B cell (primary cell): ENCODE measurements around the gene MICALL1. TPM values are rescaled to one million over a fixed set of nuclear protein-coding genes. Genes with fewer than 3 reads are reported as not detected.

ENCODE experiments used
- ATAC-seq: fragments of 200-7000 bp; cut with Tn5 transposase; one replicate; pipeline ENCODE4 v1.10.0; 2021; ENCODE audit warnings: low read depth, mild to moderate bottlenecking, moderate number of reproducible peaks, moderate library complexity
- CTCF ChIA-PET: fragments of 350-600 bp; sonication (Branson Sonifier 250); formaldehyde crosslinking; loops from one replicate; lab custom pipeline; 2021; ENCODE audit warnings: antibody characterized with exemption, inconsistent platforms; lab: Charles Lee
- POLR2A ChIA-PET: fragments of 350-600 bp; sonication (Branson Sonifier 250); formaldehyde crosslinking; loops from one replicate; lab custom pipeline; 2021; ENCODE audit warnings: antibody characterized with exemption; lab: Charles Lee
- DNase-seq: peaks from one replicate; pipeline ENCODE4 v3.0.0; 2013
- H2AFZ ChIP-seq: 2 replicates; pipeline ENCODE4 v1.6.1; 2012; ENCODE audit warnings: mild to moderate bottlenecking, low read depth, low read length; ENCODE audit not compliant: insufficient read depth, poor library complexity, severe bottlenecking
- H3K27ac ChIP-seq, 2 donors: 1 replicate in 1 of 2; 2 replicates in 1 of 2; pipeline ENCODE4 v1.5.1; 2012 to 2013; ENCODE audit warnings: low read length in 2 of 2, mild to moderate bottlenecking in 2 of 2, moderate library complexity in 1 of 2
- H3K27me3 ChIP-seq, 4 experiments: fragments of 200-600 bp in 1 of 4; sonication (generic) in 1 of 4; replicated peaks in 1 of 4; 1 replicate in 2 of 4; 2 replicates in 2 of 4; pipeline versions ENCODE4 v1.6.1 to v1.7.0; 2013 to 2016; ENCODE audit warnings: low read length in 3 of 4, mild to moderate bottlenecking in 2 of 4, mixed read lengths in 1 of 4, moderate library complexity in 1 of 4; ENCODE audit not compliant: insufficient read depth in 4 of 4, control insufficient read depth in 3 of 4; ENCODE audit errors: control extremely low read depth in 1 of 4
- H3K36me3 ChIP-seq, 2 experiments: replicated peaks in 1 of 2; 1 replicate in 1 of 2; 2 replicates in 1 of 2; pipeline versions ENCODE4 v1.6.1 to v1.7.1; 2013; ENCODE audit warnings: low read length in 1 of 2; ENCODE audit not compliant: insufficient read depth in 2 of 2, control insufficient read depth in 1 of 2; ENCODE audit errors: control extremely low read depth in 1 of 2, extremely low read depth in 1 of 2
- H3K4me1 ChIP-seq, 2 donors: fragments of 200-600 bp in 1 of 2; sonication (generic) in 1 of 2; 1 replicate in 1 of 2; 2 replicates in 1 of 2; pipeline versions ENCODE4 v1.5.1 to v1.6.1; 2013 to 2017; ENCODE audit warnings: low read length in 2 of 2; ENCODE audit not compliant: control insufficient read depth in 2 of 2, insufficient read depth in 2 of 2
- H3K4me2 ChIP-seq: replicated peaks from 2 replicates; pipeline ENCODE3; 2012; ENCODE audit warnings: mild to moderate bottlenecking, low read depth, low read length; ENCODE audit not compliant: poor library complexity, severe bottlenecking
- H3K4me3 ChIP-seq, 5 experiments: fragments of 200-600 bp in 1 of 5; sonication (generic) in 1 of 5; 1 replicate in 3 of 5; 2 replicates in 2 of 5; pipeline versions ENCODE4 v1.5.1 to v1.7.0; 2011 to 2016; ENCODE audit warnings: low read length in 4 of 5, mild to moderate bottlenecking in 4 of 5, low read depth in 2 of 5, control low read depth in 1 of 5, moderate library complexity in 1 of 5; ENCODE audit not compliant: insufficient read depth in 1 of 5; ENCODE audit errors: control extremely low read depth in 1 of 5, extremely low read depth in 1 of 5
- H3K79me2 ChIP-seq: fragments of 200-600 bp; sonication (generic); one replicate; pipeline ENCODE4 v1.6.0; 2016; ENCODE audit warnings: low read length; ENCODE audit not compliant: control insufficient read depth, insufficient read depth
- H3K9ac ChIP-seq: fragments of 200-600 bp; sonication (generic); 2 replicates; pipeline ENCODE4 v1.6.1; 2017; ENCODE audit warnings: mild to moderate bottlenecking, low read length, moderate library complexity
- H3K9me3 ChIP-seq, 3 donors: one replicate each; pipeline versions ENCODE4 v1.6.1 to v1.7.1; 2013; ENCODE audit warnings: low read length in 2 of 3; ENCODE audit not compliant: control insufficient read depth in 2 of 3, insufficient read depth in 1 of 3; ENCODE audit errors: control extremely low read depth in 1 of 3
- H4K20me1 ChIP-seq: 2 replicates; pipeline ENCODE4 v1.6.0; 2012; ENCODE audit warnings: mild to moderate bottlenecking, low read length; ENCODE audit not compliant: insufficient read depth, control insufficient read depth, poor library complexity, severe bottlenecking
- H3K27ac Mint-ChIP-seq: one replicate; pipeline ENCODE4 v1.8.0; 2021; ENCODE audit warnings: mixed read lengths
- H3K27me3 Mint-ChIP-seq: one replicate; pipeline ENCODE4 v1.8.0; 2021; ENCODE audit warnings: mixed read lengths
- H3K4me1 Mint-ChIP-seq: one replicate; pipeline ENCODE4 v1.8.0; 2021; ENCODE audit warnings: mixed read lengths
- H3K4me3 Mint-ChIP-seq: one replicate; pipeline ENCODE4 v1.8.0; 2021; ENCODE audit warnings: mixed read lengths
- H3K9me3 Mint-ChIP-seq: one replicate; pipeline ENCODE4 v1.8.0; 2022; ENCODE audit warnings: mixed read lengths; ENCODE audit not compliant: insufficient read depth
- EZH2 ChIP-seq: IDR thresholded peaks from 2 replicates; pipeline ENCODE4 v1.6.1; 2012; ENCODE audit warnings: borderline replicate concordance, low read depth, mild to moderate bottlenecking, moderate library complexity, low read length; ENCODE audit not compliant: insufficient read depth, poor library complexity, severe bottlenecking
- WGBS: methylation state at CpG from one replicate; pipeline ENCODE4 v1.1.5; 2013; ENCODE audit warnings: missing lambda C conversion rate; ENCODE audit not compliant: insufficient coverage; 5-methylcytosine and 5-hydroxymethylcytosine counted together
- intact Hi-C: fragments of 100-400 bp; cut with micrococcal nuclease; formaldehyde crosslinking; loops from one replicate; pipeline ENCODE4 v1.10.0; 2022
- polyA plus RNA-seq: library from polyadenylated mRNA; depleted of rRNA; stranded (reverse); fragments of >200 nt; gene quantifications from 2 replicates; pipeline ENCODE4 v1.2.3, GENCODE V29; 2012
- total RNA-seq, 2 donors: library from RNA; stranded (reverse); fragments of 120-200 nt in 1 of 2; gene quantifications; 1 replicate in 1 of 2; 2 replicates in 1 of 2; pipeline versions ENCODE4 v1.2.3 to v1.2.4, GENCODE V29; 2013 to 2022
- TF ChIP-seq, protein P1 (sequence below): fragments of 200-600 bp; IDR thresholded peaks from one replicate; pipeline ENCODE4 v1.8.0; 2022; ENCODE audit warnings: antibody characterized with exemption, mild to moderate bottlenecking

The MICALL1 gene
- total and polyA plus RNA-seq, 2 donors (not counting 1 experiment from before 2014, with no cell fraction given) = 21.0 to 34.9 TPM

- H3K27ac Mint-ChIP-seq = no peak overlapping the region
Observed at GRCh38 chr22:37916311-37916710, 10.2 kb downstream of the MICALL1 start.

DNA sequence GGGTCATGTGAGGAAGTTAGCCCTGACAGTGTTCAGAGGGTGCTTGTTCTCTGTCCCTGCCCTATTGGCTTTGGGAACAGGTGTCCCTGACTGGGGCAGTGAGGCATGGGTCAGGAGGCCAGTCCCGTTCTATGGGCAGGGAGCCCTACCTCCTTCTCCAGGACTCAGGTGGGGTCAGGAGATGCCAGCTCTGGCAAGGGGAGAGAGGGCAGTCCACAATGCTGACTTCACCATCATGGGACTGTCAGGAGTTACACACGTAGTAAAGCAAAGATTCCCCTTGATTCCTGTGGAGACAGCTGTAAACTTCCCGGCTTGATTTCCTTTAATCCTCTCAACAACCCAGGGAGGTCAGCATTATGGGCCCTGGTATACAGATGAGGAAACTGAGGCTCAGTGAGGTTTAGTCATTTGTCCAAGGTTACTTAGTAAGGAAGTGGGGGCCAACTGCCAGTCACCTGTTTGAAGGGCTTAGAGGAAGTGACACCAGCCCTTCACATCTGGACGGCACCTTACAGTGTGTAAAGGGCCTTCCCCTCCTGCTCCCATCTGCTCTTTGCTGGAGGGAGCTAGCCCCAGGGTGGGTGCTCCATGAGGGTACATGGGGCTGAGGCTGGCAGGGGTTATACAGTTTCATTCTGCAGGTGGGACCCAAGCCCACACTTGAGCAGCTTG lies 11.9 kb downstream of the MICALL1 start:
- H3K27ac Mint-ChIP-seq = peak overlapping the region; percentile 17
- H3K36me3 ChIP-seq = peaks cover 0 to 26% of the 10 kb centered on the region in 2 experiments
- CTCF ChIA-PET = interaction anchor here (1.5 kb wide), 1 partner anchor 48 kb away, joined by 3 read pairs; no protein-coding TSS in a partner anchor
- no peaks in the 10 kb centered on the region for H3K9me3 ChIP-seq
- H2AFZ ChIP-seq = no peak overlapping the region
- H3K27ac ChIP-seq = peak overlapping the region in 1 of 2 donors; percentile 15
- no peak for TF ChIP-seq EZH2
- TF ChIP-seq, protein P1, sequence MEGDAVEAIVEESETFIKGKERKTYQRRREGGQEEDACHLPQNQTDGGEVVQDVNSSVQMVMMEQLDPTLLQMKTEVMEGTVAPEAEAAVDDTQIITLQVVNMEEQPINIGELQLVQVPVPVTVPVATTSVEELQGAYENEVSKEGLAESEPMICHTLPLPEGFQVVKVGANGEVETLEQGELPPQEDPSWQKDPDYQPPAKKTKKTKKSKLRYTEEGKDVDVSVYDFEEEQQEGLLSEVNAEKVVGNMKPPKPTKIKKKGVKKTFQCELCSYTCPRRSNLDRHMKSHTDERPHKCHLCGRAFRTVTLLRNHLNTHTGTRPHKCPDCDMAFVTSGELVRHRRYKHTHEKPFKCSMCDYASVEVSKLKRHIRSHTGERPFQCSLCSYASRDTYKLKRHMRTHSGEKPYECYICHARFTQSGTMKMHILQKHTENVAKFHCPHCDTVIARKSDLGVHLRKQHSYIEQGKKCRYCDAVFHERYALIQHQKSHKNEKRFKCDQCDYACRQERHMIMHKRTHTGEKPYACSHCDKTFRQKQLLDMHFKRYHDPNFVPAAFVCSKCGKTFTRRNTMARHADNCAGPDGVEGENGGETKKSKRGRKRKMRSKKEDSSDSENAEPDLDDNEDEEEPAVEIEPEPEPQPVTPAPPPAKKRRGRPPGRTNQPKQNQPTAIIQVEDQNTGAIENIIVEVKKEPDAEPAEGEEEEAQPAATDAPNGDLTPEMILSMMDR = no peak
- H3K27me3 ChIP-seq = no peaks in the 10 kb centered on the region
- intact Hi-C loops = no loop called here
- no peak for DNase-seq
- peaks cover 9% of the 10 kb centered on the region for H3K4me1 Mint-ChIP-seq
- peaks cover 6 to 19% of the 10 kb centered on the region in 2 donors for H3K4me1 ChIP-seq
- H3K4me3 Mint-ChIP-seq = no peak overlapping the region
- H3K79me2 ChIP-seq = no peaks in the 10 kb centered on the region
- H3K9me3 Mint-ChIP-seq = no peaks in the 10 kb centered on the region
- POLR2A ChIA-PET = no interaction called here
- WGBS = 100% methylated on average over 1 of the region's 4 CpGs
- no peaks in the 10 kb centered on the region for H3K27me3 Mint-ChIP-seq
- H4K20me1 ChIP-seq = no peaks in the 10 kb centered on the region
- no peak overlapping the region for H3K9ac ChIP-seq
- no peak overlapping the region for H3K4me3 ChIP-seq
- ATAC-seq = no peak
- no peak overlapping the region for H3K4me2 ChIP-seq

More at GRCh38 chr22:37916311-37916710, 10.2 kb downstream of the MICALL1 start:
- H3K27me3 ChIP-seq = no peaks in the 10 kb centered on the region
- H3K36me3 ChIP-seq = peaks cover 0 to 26% of the 10 kb centered on the region in 2 experiments
- H3K4me2 ChIP-seq = no peak overlapping the region
- H3K4me1 ChIP-seq = peaks cover 6 to 19% of the 10 kb centered on the region in 2 donors
- POLR2A ChIA-PET = no interaction called here
- Mint-ChIP-seq H3K4me3 (no peak overlapping the region), H3K4me1 (peaks cover 9% of the 10 kb centered on the region), H3K9me3 (no peaks in the 10 kb centered on the region), H3K27me3 (no peaks in the 10 kb centered on the region)
- no peaks in the 10 kb centered on the region for H3K9me3 ChIP-seq
- H3K27ac ChIP-seq = no peak overlapping the region
- H2AFZ ChIP-seq = no peak overlapping the region
- intact Hi-C loops = no loop called here
- TF ChIP-seq, protein P1 = no peak
- no peak for TF ChIP-seq EZH2
- H4K20me1 ChIP-seq = no peaks in the 10 kb centered on the region
- ATAC-seq (no peak), DNase-seq (no peak)
- 93% methylated on average over 3 of the region's 5 CpGs for WGBS
- H3K79me2 ChIP-seq = no peaks in the 10 kb centered on the region
- H3K4me3 ChIP-seq = no peak overlapping the region
- CTCF ChIA-PET = interaction anchor here (1.5 kb wide), 1 partner anchor 49 kb away, joined by 3 read pairs; no protein-coding TSS in a partner anchor
- no peak overlapping the region for H3K9ac ChIP-seq
